DND-41 (cell line): Measurements from ENCODE around the gene MAGIX.
A peak's percentile ranks its signal among the peaks of the same experiment; 100 is the strongest.

Source experiments
- ATAC-seq: fragments of 200-7000 bp; cut with Tn5 transposase; 3 replicates; pipeline ENCODE4 v1.9.1; 2021; ENCODE audit warnings: low read depth; ENCODE audit not compliant: insufficient read depth
- DNase-seq: peaks from one replicate; pipeline ENCODE4 v3.0.0-alpha.2; 2020
- H2AFZ ChIP-seq: 2 replicates; pipeline ENCODE4 v1.6.0; 2012; ENCODE audit warnings: low read depth, low read length
- H3K27ac ChIP-seq: 2 replicates; pipeline ENCODE4 v1.5.1; 2012; ENCODE audit warnings: low read length, inconsistent platforms
- H3K27me3 ChIP-seq: fragments of 200-600 bp; sonication (generic); 2 replicates; pipeline ENCODE4 v1.6.0; 2012; ENCODE audit warnings: low read length, mild to moderate bottlenecking, inconsistent platforms; ENCODE audit not compliant: insufficient read depth, poor library complexity
- H3K36me3 ChIP-seq: 2 replicates; pipeline ENCODE4 v1.5.1; 2012; ENCODE audit warnings: low read length, inconsistent platforms; ENCODE audit not compliant: insufficient read depth
- H3K4me1 ChIP-seq: 2 replicates; pipeline ENCODE4 v1.5.1; 2012; ENCODE audit warnings: mild to moderate bottlenecking, low read length; ENCODE audit not compliant: insufficient read depth
- H3K4me2 ChIP-seq: 2 replicates; pipeline ENCODE4 v1.6.0; 2012; ENCODE audit warnings: mild to moderate bottlenecking, moderate library complexity, low read length, inconsistent platforms; ENCODE audit not compliant: insufficient read depth
- H3K4me3 ChIP-seq, 2 experiments: fragments of 200-600 bp in 1 of 2; shearing (Covaris generic) in 1 of 2; 2 replicates each; pipeline ENCODE4 v1.5.1; 2012 to 2016; ENCODE audit warnings: inconsistent platforms in 2 of 2, low read length in 2 of 2, mild to moderate bottlenecking in 2 of 2, low read depth in 1 of 2, moderate library complexity in 1 of 2
- H3K79me2 ChIP-seq: 2 replicates; pipeline ENCODE4 v1.6.0; 2012; ENCODE audit warnings: low read length, inconsistent platforms; ENCODE audit not compliant: insufficient read depth
- H3K9ac ChIP-seq: 2 replicates; pipeline ENCODE4 v1.6.0; 2012; ENCODE audit warnings: low read depth, mild to moderate bottlenecking, inconsistent platforms, low read length, moderate library complexity
- H3K9me3 ChIP-seq: 2 replicates; pipeline ENCODE4 v1.5.1; 2012; ENCODE audit warnings: low read length, moderate library complexity, mild to moderate bottlenecking, inconsistent platforms; ENCODE audit not compliant: insufficient read depth, severe bottlenecking
- H4K20me1 ChIP-seq: 2 replicates; pipeline ENCODE4 v1.6.0; 2012; ENCODE audit warnings: low read length; ENCODE audit not compliant: insufficient read depth
- EZH2 ChIP-seq: IDR thresholded peaks from 3 replicates; pipeline ENCODE4 v1.6.1; 2012; ENCODE audit warnings: borderline replicate concordance, low read depth, mild to moderate bottlenecking, moderate library complexity, low read length, inconsistent platforms; ENCODE audit not compliant: severe bottlenecking
- TF ChIP-seq, protein P1 (sequence below): IDR thresholded peaks from 2 replicates; pipeline ENCODE4 v1.5.1; 2012; ENCODE audit warnings: borderline replicate concordance, low read length, moderate library complexity, mild to moderate bottlenecking; ENCODE audit not compliant: poor library complexity, severe bottlenecking; ENCODE audit errors: extremely low read depth

Gene MAGIX

DNA sequence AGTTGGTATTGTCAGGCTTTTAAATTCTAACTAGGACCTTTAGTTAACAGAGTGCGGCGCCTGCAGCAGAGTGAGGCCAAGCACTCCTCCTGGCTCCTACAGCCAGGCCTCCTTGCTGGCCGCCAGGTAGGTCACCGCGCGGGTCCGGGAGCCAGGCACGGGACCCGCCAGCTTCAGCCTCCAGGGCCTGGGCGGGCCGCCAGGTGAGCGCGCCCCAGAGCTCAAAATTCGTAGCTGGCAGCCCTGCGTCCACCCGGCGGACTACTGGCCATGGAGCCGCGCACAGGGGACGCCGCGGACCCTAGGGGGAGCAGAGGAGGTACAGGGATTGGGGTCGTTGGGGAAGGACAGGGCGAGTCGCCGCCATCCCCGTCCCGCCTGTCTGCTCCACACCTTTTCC is at the start of gene MAGIX:
Gene MAGIX, plus strand, starts transcription at position 139 of the 400 bp plus-strand sequence. Its CDS starts 132 bp downstream, at position 271.
- DNase-seq (no peak), ATAC-seq (no peak)
- TF ChIP-seq, protein P1, sequence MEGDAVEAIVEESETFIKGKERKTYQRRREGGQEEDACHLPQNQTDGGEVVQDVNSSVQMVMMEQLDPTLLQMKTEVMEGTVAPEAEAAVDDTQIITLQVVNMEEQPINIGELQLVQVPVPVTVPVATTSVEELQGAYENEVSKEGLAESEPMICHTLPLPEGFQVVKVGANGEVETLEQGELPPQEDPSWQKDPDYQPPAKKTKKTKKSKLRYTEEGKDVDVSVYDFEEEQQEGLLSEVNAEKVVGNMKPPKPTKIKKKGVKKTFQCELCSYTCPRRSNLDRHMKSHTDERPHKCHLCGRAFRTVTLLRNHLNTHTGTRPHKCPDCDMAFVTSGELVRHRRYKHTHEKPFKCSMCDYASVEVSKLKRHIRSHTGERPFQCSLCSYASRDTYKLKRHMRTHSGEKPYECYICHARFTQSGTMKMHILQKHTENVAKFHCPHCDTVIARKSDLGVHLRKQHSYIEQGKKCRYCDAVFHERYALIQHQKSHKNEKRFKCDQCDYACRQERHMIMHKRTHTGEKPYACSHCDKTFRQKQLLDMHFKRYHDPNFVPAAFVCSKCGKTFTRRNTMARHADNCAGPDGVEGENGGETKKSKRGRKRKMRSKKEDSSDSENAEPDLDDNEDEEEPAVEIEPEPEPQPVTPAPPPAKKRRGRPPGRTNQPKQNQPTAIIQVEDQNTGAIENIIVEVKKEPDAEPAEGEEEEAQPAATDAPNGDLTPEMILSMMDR, result no peak
- no peak for TF ChIP-seq EZH2
- Histone ChIP-seq H3K9me3 (no peaks in the 10 kb centered on the region), H3K4me1 (peaks cover 44% of the 10 kb centered on the region), H3K27me3 (no peaks in the 10 kb centered on the region), H3K36me3 (no peaks in the 10 kb centered on the region), H3K4me2 (peak within 1 kb of the TSS; percentile 70), H3K27ac (peak within 1 kb of the TSS; percentile 89), H3K4me3 (peak within 1 kb of the TSS in 1 of 2 experiments; percentile 59; a peak in 2 of 4 replicates), H2AFZ (peak within 1 kb of the TSS; percentile 87), H4K20me1 (no peaks in the 10 kb centered on the region), H3K79me2 (no peaks in the 10 kb centered on the region), H3K9ac (peak within 1 kb of the TSS; percentile 68)

DNA sequence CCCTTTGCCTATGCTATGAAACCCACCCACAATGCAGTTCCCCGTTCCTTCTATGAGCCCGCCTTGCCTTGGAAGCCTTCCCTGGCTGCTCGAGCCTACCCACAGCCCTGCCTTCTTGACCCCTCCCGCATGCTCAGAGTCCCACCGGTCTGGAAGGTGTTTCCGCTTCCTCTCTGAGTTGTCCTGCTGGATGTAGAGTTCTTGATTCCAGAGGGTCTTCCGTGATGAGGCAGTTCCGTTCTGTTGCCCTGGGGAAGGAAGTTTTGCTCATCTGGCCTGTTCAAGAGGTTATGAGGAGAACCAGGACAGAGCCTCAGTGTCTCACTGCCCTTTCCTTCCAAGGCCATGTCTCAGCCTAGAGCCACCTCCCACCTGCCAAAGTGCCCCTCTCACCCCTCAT is 46.5 kb upstream of the MAGIX start:
- no peak overlapping the region for H2AFZ ChIP-seq
- ATAC-seq (no peak), DNase-seq (no peak)
- no peaks in the 10 kb centered on the region for H3K4me1 ChIP-seq
- no peaks in the 10 kb centered on the region for H3K27me3 ChIP-seq
- no peak overlapping the region for H3K4me2 ChIP-seq
- no peak overlapping the region for H3K27ac ChIP-seq
- no peak overlapping the region for H3K9ac ChIP-seq
- peaks cover 72% of the 10 kb centered on the region for H3K36me3 ChIP-seq
- TF ChIP-seq, protein P1, result no peak
- TF ChIP-seq EZH2, result no peak
- H3K79me2 ChIP-seq, result peaks cover 4% of the 10 kb centered on the region
- H3K9me3 ChIP-seq, result no peaks in the 10 kb centered on the region
- H4K20me1 ChIP-seq, result no peaks in the 10 kb centered on the region
- no peak overlapping the region for H3K4me3 ChIP-seq

DNA sequence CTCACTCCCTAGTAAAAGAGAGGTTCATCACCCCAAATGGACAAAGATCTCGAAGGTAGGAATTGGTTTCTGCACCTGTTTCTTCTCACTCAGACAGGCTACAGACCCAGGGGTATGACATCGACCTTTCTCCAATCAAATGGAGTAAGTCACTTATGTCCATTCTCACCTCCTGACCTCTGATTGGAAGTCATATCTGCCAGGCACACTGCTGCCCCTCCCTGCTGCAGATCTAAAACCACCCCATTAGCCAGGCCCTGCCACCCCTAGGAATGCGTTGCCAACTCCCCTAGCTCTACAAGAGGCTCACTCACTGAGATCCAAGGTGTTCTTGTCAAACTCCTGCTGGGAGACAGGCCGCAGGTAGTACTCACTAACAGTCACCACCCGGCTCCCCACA is 45.8 kb upstream of the MAGIX start:
- DNase-seq, result no peak
- Histone ChIP-seq H3K27me3 (no peaks in the 10 kb centered on the region), H3K79me2 (peaks cover 8% of the 10 kb centered on the region), H3K9ac (no peak overlapping the region), H3K4me3 (no peak overlapping the region), H3K36me3 (peaks cover 76% of the 10 kb centered on the region), H3K27ac (no peak overlapping the region), H3K4me1 (peaks cover 4% of the 10 kb centered on the region), H4K20me1 (no peaks in the 10 kb centered on the region), H3K9me3 (no peaks in the 10 kb centered on the region), H3K4me2 (no peak overlapping the region), H2AFZ (no peak overlapping the region)
- TF ChIP-seq, protein P1, result no peak
- no peak for TF ChIP-seq EZH2
- ATAC-seq, result no peak

DNA sequence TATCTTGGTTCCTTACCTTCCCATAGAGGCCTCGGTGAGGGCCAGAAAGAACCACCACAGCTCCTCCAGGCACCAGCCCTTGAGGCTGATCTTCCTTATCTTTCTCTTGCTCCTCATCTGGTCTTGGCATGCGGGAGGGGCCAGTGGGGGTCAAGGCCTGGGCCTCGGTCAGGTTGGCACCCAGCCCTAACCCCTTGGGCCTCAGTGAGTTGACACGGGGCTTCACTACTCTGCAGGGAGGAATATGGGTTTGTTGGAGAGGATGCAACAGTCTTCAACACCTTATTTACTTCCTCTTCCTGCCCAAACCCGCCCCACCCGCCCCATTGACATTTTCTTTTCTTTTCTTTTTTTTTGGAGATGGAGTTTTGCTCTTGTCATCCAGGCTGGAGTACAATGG is 45.0 kb upstream of the MAGIX start:
- Histone ChIP-seq H4K20me1 (no peaks in the 10 kb centered on the region), H3K4me1 (peaks cover 12% of the 10 kb centered on the region), H3K4me2 (no peak overlapping the region), H3K36me3 (peaks cover 76% of the 10 kb centered on the region), H2AFZ (no peak overlapping the region), H3K27me3 (no peaks in the 10 kb centered on the region), H3K4me3 (no peak overlapping the region), H3K27ac (no peak overlapping the region), H3K9ac (no peak overlapping the region), H3K9me3 (no peaks in the 10 kb centered on the region), H3K79me2 (peaks cover 16% of the 10 kb centered on the region)
- DNase-seq (no peak), ATAC-seq (no peak)
- TF ChIP-seq, protein P1, result no peak
- no peak for TF ChIP-seq EZH2
